Neural progenitor cell (in vitro differentiated cells): ENCODE results near the gene PCSK6.

Source experiments
- EZH2 ChIP-seq: fragments of 200-600 bp; sonication (generic); IDR thresholded peaks from 2 replicates; pipeline ENCODE4 v1.6.1; 2017; ENCODE audit warnings: antibody characterized with exemption, mild to moderate bottlenecking, moderate library complexity
- TF ChIP-seq, protein P1 (sequence below): fragments of 200-600 bp; sonication (generic); IDR thresholded peaks from 2 replicates; pipeline ENCODE4 v1.5.1; 2017; ENCODE audit warnings: antibody characterized with exemption, mild to moderate bottlenecking

DNA sequence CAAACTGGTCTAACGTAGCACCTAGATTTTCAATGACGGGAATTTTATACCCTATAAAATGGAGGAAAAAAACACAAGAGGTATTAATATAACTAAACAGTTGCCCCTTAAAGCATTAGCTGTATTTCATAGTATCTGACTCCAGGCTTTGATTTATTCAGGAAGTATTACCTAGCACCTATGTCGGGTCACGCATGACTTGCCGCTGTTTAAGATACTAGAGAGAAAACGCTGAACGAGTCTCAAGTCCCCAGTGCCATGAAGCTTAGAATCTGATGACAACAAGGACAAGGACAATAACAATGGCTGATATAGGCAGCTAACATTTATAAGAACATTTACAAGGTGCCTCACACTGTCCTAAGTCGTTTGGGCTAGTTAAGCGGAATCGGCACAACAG lies 196.4 kb downstream of the PCSK6 start:
- TF ChIP-seq, protein P1, sequence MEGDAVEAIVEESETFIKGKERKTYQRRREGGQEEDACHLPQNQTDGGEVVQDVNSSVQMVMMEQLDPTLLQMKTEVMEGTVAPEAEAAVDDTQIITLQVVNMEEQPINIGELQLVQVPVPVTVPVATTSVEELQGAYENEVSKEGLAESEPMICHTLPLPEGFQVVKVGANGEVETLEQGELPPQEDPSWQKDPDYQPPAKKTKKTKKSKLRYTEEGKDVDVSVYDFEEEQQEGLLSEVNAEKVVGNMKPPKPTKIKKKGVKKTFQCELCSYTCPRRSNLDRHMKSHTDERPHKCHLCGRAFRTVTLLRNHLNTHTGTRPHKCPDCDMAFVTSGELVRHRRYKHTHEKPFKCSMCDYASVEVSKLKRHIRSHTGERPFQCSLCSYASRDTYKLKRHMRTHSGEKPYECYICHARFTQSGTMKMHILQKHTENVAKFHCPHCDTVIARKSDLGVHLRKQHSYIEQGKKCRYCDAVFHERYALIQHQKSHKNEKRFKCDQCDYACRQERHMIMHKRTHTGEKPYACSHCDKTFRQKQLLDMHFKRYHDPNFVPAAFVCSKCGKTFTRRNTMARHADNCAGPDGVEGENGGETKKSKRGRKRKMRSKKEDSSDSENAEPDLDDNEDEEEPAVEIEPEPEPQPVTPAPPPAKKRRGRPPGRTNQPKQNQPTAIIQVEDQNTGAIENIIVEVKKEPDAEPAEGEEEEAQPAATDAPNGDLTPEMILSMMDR, result no peak
- no peak for TF ChIP-seq EZH2
